HEK293T (cell line): ENCODE measurements around the gene TOR4A.

Experiments
- BHLHE40 ChIP-seq: fragments of 450-650 bp; IDR thresholded peaks from 2 replicates; pipeline ENCODE4 v1.6.1; 2016; ENCODE audit warnings: mild to moderate bottlenecking, moderate library complexity, borderline replicate concordance
- FOXA1 ChIP-seq: fragments of 450-650 bp; IDR thresholded peaks from 2 replicates; pipeline ENCODE4 v1.6.1; 2016; ENCODE audit warnings: mild to moderate bottlenecking
- L3MBTL2 ChIP-seq: fragments of 450-650 bp; conservative IDR thresholded peaks from 2 replicates; pipeline ENCODE4 v1.6.1; 2016; ENCODE audit warnings: mild to moderate bottlenecking
- NFRKB ChIP-seq: fragments of 450-650 bp; IDR thresholded peaks from 2 replicates; pipeline ENCODE4 v1.6.1; 2016; ENCODE audit warnings: mild to moderate bottlenecking, moderate library complexity
- SUZ12 ChIP-seq: fragments of 450-650 bp; IDR thresholded peaks from 2 replicates; pipeline ENCODE4 v1.6.1; 2016; ENCODE audit warnings: mild to moderate bottlenecking
- ZNF384 ChIP-seq: fragments of 450-650 bp; IDR thresholded peaks from 2 replicates; pipeline ENCODE4 v1.6.1; 2016

- TF ChIP-seq SUZ12 (no peak), BHLHE40 (no peak), ZNF384 (no peak), NFRKB (no peak), FOXA1 (no peak), L3MBTL2 (no peak)
These were observed 25.8 kb upstream of the TOR4A start for GRCh38 chr9:137251490-137252268.
